ENCODE results near the gene CDK17.
"Not testable (repeated sequence)": the region's sequence is repeated elsewhere in the genome, so short reads cannot be mapped to it uniquely, and the experiment has no call there.

Gene CDK17

GRCh38 chr12:96354326-96354725 lies 45.9 kb downstream of the CDK17 start:
- no peak for DNase-seq (ENCODE audit: low spot score)

- DNase-seq (ENCODE audit: low spot score) = no peak
Measured at GRCh38 chr12:96352161-96352835, 47.9 kb downstream of the CDK17 start.

- DNase-seq (ENCODE audit: low spot score) = no peak
Measured at GRCh38 chr12:96350982-96351381, 49.3 kb downstream of the CDK17 start.

GRCh38 chr12:96347130-96347699 lies 53.0 kb downstream of the CDK17 start:
- no peak for DNase-seq (ENCODE audit: low spot score)

- DNase-seq (ENCODE audit: low spot score) = not testable (repeated sequence)
Measured at GRCh38 chr12:96346716-96347115, 53.5 kb downstream of the CDK17 start.

- peak; percentile 39 for DNase-seq (ENCODE audit: low spot score)
Measured at GRCh38 chr12:96344124-96344695, 56.0 kb downstream of the CDK17 start.

GRCh38 chr12:96343347-96343954 lies 56.8 kb downstream of the CDK17 start:
- no peak for DNase-seq (ENCODE audit: low spot score)

GRCh38 chr12:96339666-96340065 lies 60.6 kb downstream of the CDK17 start:
- DNase-seq (ENCODE audit: low spot score) = not testable (repeated sequence)

GRCh38 chr12:96338852-96339471 lies 61.3 kb downstream of the CDK17 start:
- no peak for DNase-seq (ENCODE audit: low spot score)

GRCh38 chr12:96337953-96338352 lies 62.3 kb downstream of the CDK17 start:
- DNase-seq (ENCODE audit: low spot score) = no peak

GRCh38 chr12:96336489-96336888 lies 63.8 kb downstream of the CDK17 start:
- DNase-seq (ENCODE audit: low spot score) = no peak

- DNase-seq (ENCODE audit: low spot score) = no peak
Measured at GRCh38 chr12:96335270-96335669, 65.0 kb downstream of the CDK17 start.

- DNase-seq (ENCODE audit: low spot score) = no peak
Measured at GRCh38 chr12:96334502-96334901, 65.7 kb downstream of the CDK17 start.

- DNase-seq (ENCODE audit: low spot score) = no peak
Measured at GRCh38 chr12:96329545-96329944, 70.7 kb downstream of the CDK17 start.

- no peak for DNase-seq (ENCODE audit: low spot score)
Measured at GRCh38 chr12:96329018-96329417, 71.2 kb downstream of the CDK17 start.

GRCh38 chr12:96327889-96328288 lies 72.3 kb downstream of the CDK17 start:
- no peak for DNase-seq (ENCODE audit: low spot score)

- DNase-seq (ENCODE audit: low spot score) = no peak
Measured at GRCh38 chr12:96327346-96327745, 72.9 kb downstream of the CDK17 start.

- DNase-seq (ENCODE audit: low spot score) = no peak
Measured at GRCh38 chr12:96326628-96327227, 73.5 kb downstream of the CDK17 start.

- no peak for DNase-seq (ENCODE audit: low spot score)
Measured at GRCh38 chr12:96323906-96324305, 76.3 kb downstream of the CDK17 start.

- no peak for DNase-seq (ENCODE audit: low spot score)
Measured at GRCh38 chr12:96322720-96323119, 77.5 kb downstream of the CDK17 start.

- no peak for DNase-seq (ENCODE audit: low spot score)
Measured at GRCh38 chr12:96321941-96322340, 78.3 kb downstream of the CDK17 start.

GRCh38 chr12:96317801-96318200 lies 82.4 kb downstream of the CDK17 start:
- not testable (repeated sequence) for DNase-seq (ENCODE audit: low spot score)
